Small intestine (tissue), 7 donors: ENCODE results near the gene PNMA8A. TPM values are rescaled to one million over a fixed set of nuclear protein-coding genes. Genes with fewer than 3 reads are reported as not detected.
"Not testable (repeated sequence)": the region's sequence is repeated elsewhere in the genome, so short reads cannot be mapped to it uniquely, and the experiment has no call there.

Experiments used
- DNase-seq, 2 donors: peaks; one replicate each; pipeline versions ENCODE4 v3.0.0 to v3.0.0-alpha.2; 2013
- FAIRE-seq: peaks from 2 replicates; lab custom pipeline; 2012; peaks lifted over from hg19 to GRCh38; lab: Jason Lieb, UNC
- H3K27ac ChIP-seq, 3 donors: one replicate each; pipeline ENCODE4 v1.5.1; 2013; ENCODE audit warnings: low read length in 2 of 3, mild to moderate bottlenecking in 2 of 3, control low read depth in 1 of 3, inconsistent platforms in 1 of 3, low read depth in 1 of 3, moderate library complexity in 1 of 3
- H3K27me3 ChIP-seq, 3 donors: one replicate each; pipeline ENCODE4 v1.6.1; 2013; ENCODE audit warnings: low read length in 3 of 3, inconsistent platforms in 1 of 3; ENCODE audit not compliant: control insufficient read depth in 3 of 3, insufficient read depth in 3 of 3
- H3K36me3 ChIP-seq, 3 donors: one replicate each; pipeline ENCODE4 v1.6.1; 2013; ENCODE audit warnings: low read length in 3 of 3, inconsistent platforms in 1 of 3, low read depth in 1 of 3, mild to moderate bottlenecking in 1 of 3, moderate library complexity in 1 of 3; ENCODE audit not compliant: control insufficient read depth in 3 of 3, insufficient read depth in 2 of 3
- H3K4me1 ChIP-seq, 3 donors: one replicate each; pipeline ENCODE4 v1.6.1; 2013; ENCODE audit warnings: low read length in 2 of 3, inconsistent platforms in 1 of 3, low read depth in 1 of 3, mild to moderate bottlenecking in 1 of 3, moderate library complexity in 1 of 3; ENCODE audit not compliant: control insufficient read depth in 3 of 3, insufficient read depth in 2 of 3
- H3K4me3 ChIP-seq, 3 donors: one replicate each; pipeline ENCODE4 v1.5.1; 2013; ENCODE audit warnings: low read length in 3 of 3, control low read depth in 1 of 3, inconsistent platforms in 1 of 3, low read depth in 1 of 3, mild to moderate bottlenecking in 1 of 3, moderate library complexity in 1 of 3
- H3K9me3 ChIP-seq, 2 donors: one replicate each; pipeline ENCODE4 v1.6.1; 2013; ENCODE audit warnings: low read depth in 1 of 2, low read length in 1 of 2; ENCODE audit not compliant: control insufficient read depth in 2 of 2, insufficient read depth in 1 of 2
- WGBS, 3 donors: extraction: QIAGEN DNeasy Blood & Tissue Kit; methylation state at CpG; one replicate each; pipeline ENCODE4 v1.1.7; 2013; 5-methylcytosine and 5-hydroxymethylcytosine counted together
- polyA plus RNA-seq, 4 donors: library from polyadenylated mRNA; stranded (reverse) in 3 of 4; unstranded in 1 of 4; fragments of 200-250 nt in 3 of 4; fragments of 120-200 nt in 1 of 4; gene quantifications; one replicate each; pipeline versions ENCODE4 v1.2.1 to v1.2.3, GENCODE V29; 2013
- donor health status: healthy with polysubstance abuse.
- donor health status: control.
- donor health status: control.
- donor health status: Bipolar disorder and iron deficiency.
- donor health status: healthy.

Gene PNMA8A
- polyA plus RNA-seq, 4 donors: 0.27 to 2.9 (median 1.5) TPM; not detected in 1

DNA sequence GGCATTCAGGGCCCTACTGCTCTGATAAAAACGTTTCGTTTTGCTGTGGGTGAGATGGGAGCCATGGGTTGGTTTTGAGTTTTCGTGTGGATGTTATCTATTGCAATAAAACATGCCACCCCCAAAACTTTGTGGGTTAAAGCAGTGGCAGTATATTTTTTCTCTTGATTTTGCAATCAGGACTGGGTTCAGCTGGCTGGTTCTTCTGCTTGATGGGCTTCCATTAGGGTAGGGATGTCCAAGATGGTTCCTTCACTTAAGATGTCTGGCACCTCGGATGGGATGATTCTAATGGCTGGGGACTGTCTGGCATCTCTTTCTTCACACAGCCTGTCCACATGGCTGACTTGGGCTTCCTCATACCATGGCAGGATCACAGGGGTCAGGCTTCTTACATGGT, 39.9 kb upstream of the PNMA8A start:
- no peak for DNase-seq
- Histone ChIP-seq H3K27ac (no peak overlapping the region), H3K4me3 (no peak overlapping the region), H3K9me3 (peaks cover 0 to 7% of the 10 kb centered on the region in 2 donors), H3K4me1 (no peaks in the 10 kb centered on the region), H3K36me3 (no peaks in the 10 kb centered on the region), H3K27me3 (peaks cover 0 to 3% (median 0%) of the 10 kb centered on the region in 3 donors)
- WGBS, 3 donors: 71 to 88% (median 77%) methylated on average over 4 of the region's 4 CpGs
- FAIRE-seq: no peak

DNA sequence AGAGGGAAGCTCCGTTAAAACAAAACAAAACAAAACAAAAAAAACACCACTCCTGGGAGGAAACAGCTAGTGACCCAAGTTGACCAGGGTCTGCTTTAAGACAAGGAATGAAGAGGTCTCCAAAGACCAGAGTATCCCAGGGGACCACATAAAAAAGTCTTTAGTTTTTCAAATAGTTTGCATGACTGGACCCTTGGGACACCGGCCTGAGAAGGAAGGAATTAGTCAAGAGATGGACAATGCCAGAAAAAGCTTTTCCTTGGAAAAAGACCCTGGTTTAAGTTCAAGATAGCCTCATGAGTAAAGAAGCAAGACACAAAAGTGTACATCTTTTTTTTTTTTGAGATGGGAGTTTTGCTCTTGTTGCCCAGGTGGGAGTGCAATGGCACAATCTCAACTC, 36.8 kb upstream of the PNMA8A start:
- no peak overlapping the region for H3K4me3 ChIP-seq
- WGBS, 3 donors: 58 to 79% (median 73%) methylated on average over 2 of the region's 2 CpGs
- no peak for FAIRE-seq
- DNase-seq: no peak
- peaks cover 0 to 3% (median 0%) of the 10 kb centered on the region in 3 donors for H3K27me3 ChIP-seq
- no peaks in the 10 kb centered on the region for H3K4me1 ChIP-seq
- no peak overlapping the region for H3K27ac ChIP-seq
- no peaks in the 10 kb centered on the region for H3K36me3 ChIP-seq
- peaks cover 0 to 13% of the 10 kb centered on the region in 2 donors for H3K9me3 ChIP-seq

DNA sequence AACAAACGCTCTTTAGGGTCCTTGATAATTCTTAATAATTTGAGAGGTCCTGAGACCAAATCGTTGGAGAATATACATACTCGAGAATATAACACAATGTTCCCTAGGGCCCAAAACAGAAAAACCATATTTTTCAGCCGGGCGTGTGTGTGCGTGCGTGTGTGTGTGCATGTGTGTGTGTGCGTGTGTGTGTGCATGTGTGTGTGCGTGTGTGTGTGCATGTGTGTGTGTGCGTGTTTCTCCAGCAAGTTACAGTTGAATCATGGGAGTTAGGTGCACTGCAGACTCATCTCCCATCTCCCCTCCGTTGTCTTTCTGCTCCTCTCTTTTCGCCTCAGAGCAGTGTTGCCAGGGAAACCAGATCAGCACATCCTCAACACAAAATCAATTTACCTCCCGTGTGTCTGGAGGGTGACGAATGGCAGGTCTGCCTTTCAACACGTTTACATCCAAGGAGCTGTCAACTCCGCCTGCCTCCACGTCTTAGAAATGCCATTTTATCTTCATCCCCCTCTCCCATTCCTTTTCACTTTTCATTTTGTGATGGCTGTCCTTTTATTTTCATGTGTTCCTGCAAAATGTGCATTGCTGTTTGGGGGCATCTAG, 32.6 kb upstream of the PNMA8A start:
- peaks cover 0 to 3% (median 2%) of the 10 kb centered on the region in 3 donors for H3K27me3 ChIP-seq
- peaks cover 0 to 6% of the 10 kb centered on the region in 2 donors for H3K9me3 ChIP-seq
- no peak overlapping the region for H3K27ac ChIP-seq
- no peak overlapping the region for H3K4me3 ChIP-seq
- FAIRE-seq (no peak), DNase-seq (no peak)
- 68 to 73% (median 71%) methylated on average over 17 of the region's 17 CpGs for WGBS, 3 donors
- H3K4me1 ChIP-seq: no peaks in the 10 kb centered on the region
- H3K36me3 ChIP-seq: no peaks in the 10 kb centered on the region

DNA sequence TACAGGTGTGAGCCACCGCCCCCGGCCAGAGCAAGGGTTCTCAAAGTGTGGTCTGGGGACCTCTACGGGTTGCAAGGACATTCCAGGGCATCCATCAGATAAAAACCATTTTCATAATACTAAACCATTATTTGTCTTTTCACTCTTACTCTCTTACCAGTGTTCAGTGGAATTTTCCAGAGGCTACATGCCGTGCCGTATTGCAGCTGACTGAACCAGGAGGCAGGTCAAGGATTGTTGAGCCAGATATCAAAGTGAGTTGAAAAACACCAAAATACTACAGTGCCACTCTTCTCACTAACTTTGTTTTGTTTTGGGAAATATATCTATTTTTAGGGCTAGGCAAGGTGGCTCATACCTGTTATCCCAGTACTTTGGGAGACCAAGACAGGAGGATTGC, 31.5 kb upstream of the PNMA8A start:
- Histone ChIP-seq H3K36me3 (no peaks in the 10 kb centered on the region), H3K27me3 (peaks cover 0 to 3% (median 2%) of the 10 kb centered on the region in 3 donors), H3K27ac (no peak overlapping the region), H3K9me3 (peaks cover 0 to 6% of the 10 kb centered on the region in 2 donors), H3K4me3 (no peak overlapping the region), H3K4me1 (no peaks in the 10 kb centered on the region)
- 82 to 90% (median 83%) methylated on average over 5 of the region's 5 CpGs for WGBS, 3 donors
- DNase-seq (no peak), FAIRE-seq (no peak)

DNA sequence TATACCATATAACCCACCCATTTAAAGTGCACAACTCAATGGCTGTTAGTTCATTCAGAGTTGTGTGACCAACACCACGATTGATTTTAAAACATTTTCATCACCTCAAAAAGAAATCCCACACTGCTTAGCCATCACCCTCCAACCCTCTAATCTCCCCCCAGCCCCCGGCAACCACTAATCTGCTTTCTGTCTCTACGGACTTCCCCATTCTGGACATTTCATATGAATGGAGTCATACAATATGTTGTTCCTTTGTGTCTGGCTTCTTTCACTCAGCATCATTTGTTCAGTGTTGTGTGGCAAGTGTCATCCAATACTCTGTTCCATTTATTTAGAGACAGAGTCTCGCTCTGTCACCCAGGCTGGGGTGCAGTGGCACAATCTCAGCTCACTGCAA, 28.3 kb upstream of the PNMA8A start:
- no peak for FAIRE-seq
- H3K9me3 ChIP-seq: peaks cover 0 to 1% of the 10 kb centered on the region in 2 donors
- 63 to 68% (median 68%) methylated on average over 4 of the region's 4 CpGs for WGBS, 3 donors
- no peak overlapping the region for H3K27ac ChIP-seq
- H3K27me3 ChIP-seq: peaks cover under 1 to 20% (median 5%) of the 10 kb centered on the region in 3 donors
- no peaks in the 10 kb centered on the region for H3K36me3 ChIP-seq
- no peak overlapping the region for H3K4me3 ChIP-seq
- peaks cover 0 to 5% (median 0%) of the 10 kb centered on the region in 3 donors for H3K4me1 ChIP-seq
- no peak for DNase-seq

DNA sequence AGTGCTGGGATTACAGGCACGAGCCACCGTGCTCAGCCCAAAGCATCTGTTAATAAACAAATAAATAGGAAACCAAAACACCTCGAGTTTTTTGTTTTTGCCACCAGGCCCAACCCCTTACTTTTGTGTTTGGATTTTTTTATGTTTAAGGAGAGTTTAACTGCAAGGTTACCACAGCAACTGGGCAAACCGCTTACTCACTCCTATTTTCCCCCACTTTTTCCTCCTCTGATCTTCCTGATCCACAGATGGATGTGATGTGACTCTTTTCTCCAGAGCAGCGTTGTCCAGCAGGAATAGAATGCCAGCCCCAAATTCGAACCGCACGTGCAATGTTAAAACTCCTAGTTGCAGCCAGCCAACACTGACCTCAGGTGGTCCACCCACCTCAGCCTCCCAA, 26.4 kb upstream of the PNMA8A start:
- H3K27me3 ChIP-seq: peaks cover 3 to 36% (median 23%) of the 10 kb centered on the region in 3 donors
- WGBS, 3 donors: 78 to 82% (median 78%) methylated on average over 8 of the region's 8 CpGs
- no peak for FAIRE-seq

DNA sequence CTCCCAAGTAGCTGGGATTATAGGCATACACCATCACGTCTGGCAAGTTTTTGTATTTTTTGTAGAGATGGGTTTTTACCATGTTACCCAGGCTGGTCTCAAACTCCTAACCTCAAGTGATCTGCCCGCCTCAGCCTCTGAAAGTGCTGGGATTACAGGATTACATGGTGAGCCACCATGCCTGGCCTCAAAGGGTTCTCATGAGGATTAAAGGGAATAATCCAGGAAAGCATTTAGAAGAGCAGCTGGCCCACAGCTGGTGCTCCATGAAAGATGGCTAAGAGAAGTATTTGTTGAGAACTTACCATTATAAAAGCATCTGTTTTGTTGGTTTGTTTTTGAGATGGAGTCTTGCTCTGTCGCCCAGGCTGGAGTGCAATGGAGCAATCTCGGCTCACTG, 25.5 kb upstream of the PNMA8A start:
- not testable (repeated sequence) for H3K27ac ChIP-seq, H3K9me3 ChIP-seq, H3K4me3 ChIP-seq, FAIRE-seq, H3K36me3 ChIP-seq, DNase-seq
- Histone ChIP-seq H3K4me1 (peaks cover 0 to 18% (median 0%) of the 10 kb centered on the region in 3 donors), H3K27me3 (peaks cover 8 to 45% (median 28%) of the 10 kb centered on the region in 3 donors)
- WGBS, 3 donors: 73 to 87% (median 86%) methylated on average over 4 of the region's 4 CpGs

More for the DNA sequence above, 26.4 kb upstream of the PNMA8A start:
- no peaks in the 10 kb centered on the region for H3K9me3 ChIP-seq
- no peaks in the 10 kb centered on the region for H3K36me3 ChIP-seq
- no peak overlapping the region for H3K4me3 ChIP-seq
- no peak for DNase-seq
- H3K4me1 ChIP-seq: peaks cover 0 to 17% (median 0%) of the 10 kb centered on the region in 3 donors
- no peak overlapping the region for H3K27ac ChIP-seq

DNA sequence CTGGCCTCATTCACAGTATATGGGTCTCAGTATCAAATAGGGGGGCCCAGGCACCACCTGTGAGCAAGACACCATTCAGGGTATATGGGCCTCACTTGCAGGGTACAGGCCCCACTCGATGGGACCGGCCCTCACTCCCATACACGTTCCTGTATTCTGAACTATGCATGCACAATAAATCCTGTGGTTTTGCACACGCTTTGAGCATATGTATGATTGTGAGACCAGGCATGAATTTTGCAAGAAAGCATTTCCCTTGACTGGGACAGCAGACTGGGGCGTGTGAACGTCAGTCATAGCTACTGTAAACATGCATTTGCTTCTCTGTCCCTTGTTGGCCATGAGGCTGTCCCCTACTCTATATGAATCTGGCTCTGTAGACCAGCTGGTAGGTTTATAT, 24.9 kb upstream of the PNMA8A start:
- DNase-seq (no peak), FAIRE-seq (no peak)
- Histone ChIP-seq H3K27me3 (peaks cover 8 to 50% (median 28%) of the 10 kb centered on the region in 3 donors), H3K4me1 (peaks cover 0 to 18% (median 0%) of the 10 kb centered on the region in 3 donors), H3K27ac (no peak overlapping the region), H3K9me3 (no peaks in the 10 kb centered on the region), H3K36me3 (no peaks in the 10 kb centered on the region), H3K4me3 (no peak overlapping the region)
- WGBS, 3 donors: 69 to 86% (median 84%) methylated on average over 6 of the region's 6 CpGs
